Measurements from ENCODE around the gene CD200R1. TPM values are rescaled to one million over a fixed set of nuclear protein-coding genes. Genes with fewer than 3 reads are reported as not detected.
A peak's percentile ranks its signal among the peaks of the same experiment; 100 is the strongest.

The CD200R1 gene, protein sequence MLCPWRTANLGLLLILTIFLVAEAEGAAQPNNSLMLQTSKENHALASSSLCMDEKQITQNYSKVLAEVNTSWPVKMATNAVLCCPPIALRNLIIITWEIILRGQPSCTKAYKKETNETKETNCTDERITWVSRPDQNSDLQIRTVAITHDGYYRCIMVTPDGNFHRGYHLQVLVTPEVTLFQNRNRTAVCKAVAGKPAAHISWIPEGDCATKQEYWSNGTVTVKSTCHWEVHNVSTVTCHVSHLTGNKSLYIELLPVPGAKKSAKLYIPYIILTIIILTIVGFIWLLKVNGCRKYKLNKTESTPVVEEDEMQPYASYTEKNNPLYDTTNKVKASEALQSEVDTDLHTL
- 1 to 10 TPM in 1 of 4 donors, under 1 TPM in 2, not detected in 1; 0.27 to 1.3 (median 0.48) TPM for polyA plus RNA-seq
- long read RNA-seq, donor 1 = 0 reads
- long read RNA-seq, donor 2 = 0 reads
- long read RNA-seq, donor 3 = 0 reads
- long read RNA-seq, donor 4 = 0 reads
- long read RNA-seq, donor 5 = 0 reads
- long read RNA-seq, donor 6 = 0 reads
- long read RNA-seq, donor 7 = 0 reads
- long read RNA-seq, donor 8 = 0 reads
- long read RNA-seq, donor 9 = 0 reads
- long read RNA-seq, donor 10, partial matches to known transcripts = 0 of 1 reads
- long read RNA-seq, donor 10, other reads (novel, unspliced or antisense) = 0 of 1 reads

- Histone ChIP-seq H3K27ac (ENCODE audit: low read depth in 1 of 3, low read length in 2 of 3) (peak within 1 kb of the TSS in 2 of 3 donors; percentile 71 to 72), H3K27me3 (ENCODE audit: control insufficient read depth in 3 of 3, insufficient read depth in 3 of 3, low read length in 3 of 3) (no peaks in the 10 kb centered on the region), H3K4me3 (ENCODE audit: low read depth in 1 of 3, low read length in 3 of 3) (peak within 1 kb of the TSS in 1 of 3 donors; percentile 42), H3K9me3 (ENCODE audit: control insufficient read depth in 2 of 2, insufficient read depth in 1 of 2, low read depth in 1 of 2, low read length in 1 of 2) (no peaks in the 10 kb centered on the region), H3K4me1 (ENCODE audit: control insufficient read depth in 3 of 3, insufficient read depth in 2 of 3, low read depth in 1 of 3, low read length in 2 of 3) (no peaks in the 10 kb centered on the region), H3K36me3 (ENCODE audit: control insufficient read depth in 3 of 3, insufficient read depth in 2 of 3, low read depth in 1 of 3, low read length in 3 of 3) (no peaks in the 10 kb centered on the region)
- FAIRE-seq (no peak), DNase-seq (no peak)
- WGBS, 3 donors = 45 to 71% (median 58%) methylated on average over 5 of the region's 5 CpGs
Measured at GRCh38 chr3:112974894-112975293, at the start of gene CD200R1. TSS of gene CD200R1 (minus strand) at chr3:112975103. CDS start at chr3:112974857, 246 bp downstream.

GRCh38 chr3:113021471-113021870 is 46.6 kb upstream of the CD200R1 start:
- H3K4me1 ChIP-seq (ENCODE audit: control insufficient read depth in 3 of 3, insufficient read depth in 2 of 3, low read depth in 1 of 3, low read length in 2 of 3) = peaks cover 3 to 8% (median 4%) of the 10 kb centered on the region in 3 donors
- FAIRE-seq (no peak), DNase-seq (no peak)
- no peak overlapping the region for H3K4me3 ChIP-seq (ENCODE audit: low read depth in 1 of 3, low read length in 3 of 3)
- WGBS, 3 donors = 91 to 94% (median 92%) methylated on average over 2 of the region's 2 CpGs
- no peak overlapping the region for H3K27ac ChIP-seq (ENCODE audit: low read depth in 1 of 3, low read length in 2 of 3)
- no peaks in the 10 kb centered on the region for H3K9me3 ChIP-seq (ENCODE audit: control insufficient read depth in 2 of 2, insufficient read depth in 1 of 2, low read depth in 1 of 2, low read length in 1 of 2)
- peaks cover 0 to 2% (median 0%) of the 10 kb centered on the region in 3 donors for H3K36me3 ChIP-seq (ENCODE audit: control insufficient read depth in 3 of 3, insufficient read depth in 2 of 3, low read depth in 1 of 3, low read length in 3 of 3)
- no peaks in the 10 kb centered on the region for H3K27me3 ChIP-seq (ENCODE audit: control insufficient read depth in 3 of 3, insufficient read depth in 3 of 3, low read length in 3 of 3)

- Histone ChIP-seq H3K4me3 (ENCODE audit: low read depth in 1 of 3, low read length in 3 of 3) (peak overlapping the region; percentile 82 to 90 (median 84)), H3K27me3 (ENCODE audit: control insufficient read depth in 3 of 3, insufficient read depth in 3 of 3, low read length in 3 of 3) (no peaks in the 10 kb centered on the region), H3K9me3 (ENCODE audit: control insufficient read depth in 2 of 2, insufficient read depth in 1 of 2, low read depth in 1 of 2, low read length in 1 of 2) (no peaks in the 10 kb centered on the region), H3K4me1 (ENCODE audit: control insufficient read depth in 3 of 3, insufficient read depth in 2 of 3, low read depth in 1 of 3, low read length in 2 of 3) (peaks cover 3 to 8% (median 4%) of the 10 kb centered on the region in 3 donors), H3K36me3 (ENCODE audit: control insufficient read depth in 3 of 3, insufficient read depth in 2 of 3, low read depth in 1 of 3, low read length in 3 of 3) (peaks cover 0 to 3% (median 2%) of the 10 kb centered on the region in 3 donors), H3K27ac (ENCODE audit: low read depth in 1 of 3, low read length in 2 of 3) (peak overlapping the region; percentile 75 to 91 (median 88))
- FAIRE-seq (no peak), DNase-seq (peak; percentile 89 to 97)
- WGBS, 3 donors = 4 to 5% (median 5%) methylated on average over 62 to 63 of the region's 63 CpGs
Measured at GRCh38 chr3:113019182-113020137, 44.6 kb upstream of the CD200R1 start.

- Histone ChIP-seq H3K27me3 (ENCODE audit: control insufficient read depth in 3 of 3, insufficient read depth in 3 of 3, low read length in 3 of 3) (no peaks in the 10 kb centered on the region), H3K4me1 (ENCODE audit: control insufficient read depth in 3 of 3, insufficient read depth in 2 of 3, low read depth in 1 of 3, low read length in 2 of 3) (peaks cover 3 to 10% (median 4%) of the 10 kb centered on the region in 3 donors), H3K36me3 (ENCODE audit: control insufficient read depth in 3 of 3, insufficient read depth in 2 of 3, low read depth in 1 of 3, low read length in 3 of 3) (peaks cover 0 to 6% (median 2%) of the 10 kb centered on the region in 3 donors), H3K27ac (ENCODE audit: low read depth in 1 of 3, low read length in 2 of 3) (peak overlapping the region; percentile 75 to 91 (median 88)), H3K4me3 (ENCODE audit: low read depth in 1 of 3, low read length in 3 of 3) (peak overlapping the region; percentile 82 to 90 (median 84)), H3K9me3 (ENCODE audit: control insufficient read depth in 2 of 2, insufficient read depth in 1 of 2, low read depth in 1 of 2, low read length in 1 of 2) (no peaks in the 10 kb centered on the region)
- FAIRE-seq (no peak), DNase-seq (peak in 1 of 2 donors; percentile 54)
- WGBS, 3 donors = 0 to 3% (median 2%) methylated on average over 13 of the region's 13 CpGs
Measured at GRCh38 chr3:113018536-113019181, 43.8 kb upstream of the CD200R1 start.

DNA sequence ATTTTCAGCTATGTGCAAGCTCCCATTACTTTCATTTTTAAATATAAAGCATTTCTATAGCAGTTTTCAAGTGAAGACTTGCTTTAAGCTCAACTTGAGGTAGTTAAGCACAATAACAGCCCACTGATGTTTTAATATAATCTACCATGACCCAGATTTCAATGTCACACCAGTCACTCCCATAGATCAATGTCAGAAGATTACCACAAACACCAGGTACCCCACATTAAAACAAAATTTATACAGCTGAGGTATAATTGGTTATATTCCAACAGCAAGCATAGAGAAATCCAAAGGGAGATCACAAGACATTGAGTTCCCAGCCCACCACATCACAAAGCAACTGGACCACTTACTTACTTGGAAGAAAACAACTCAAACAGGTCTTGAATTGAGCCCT is 38.7 kb upstream of the CD200R1 start:
- H3K27ac ChIP-seq (ENCODE audit: low read depth in 1 of 3, low read length in 2 of 3) = no peak overlapping the region
- DNase-seq (no peak), FAIRE-seq (no peak)
- peaks cover 6 to 12% (median 12%) of the 10 kb centered on the region in 3 donors for H3K36me3 ChIP-seq (ENCODE audit: control insufficient read depth in 3 of 3, insufficient read depth in 2 of 3, low read depth in 1 of 3, low read length in 3 of 3)
- H3K4me1 ChIP-seq (ENCODE audit: control insufficient read depth in 3 of 3, insufficient read depth in 2 of 3, low read depth in 1 of 3, low read length in 2 of 3) = peaks cover 0 to 11% (median 3%) of the 10 kb centered on the region in 3 donors
- H3K9me3 ChIP-seq (ENCODE audit: control insufficient read depth in 2 of 2, insufficient read depth in 1 of 2, low read depth in 1 of 2, low read length in 1 of 2) = no peaks in the 10 kb centered on the region
- H3K27me3 ChIP-seq (ENCODE audit: control insufficient read depth in 3 of 3, insufficient read depth in 3 of 3, low read length in 3 of 3) = no peaks in the 10 kb centered on the region
- no peak overlapping the region for H3K4me3 ChIP-seq (ENCODE audit: low read depth in 1 of 3, low read length in 3 of 3)

DNA sequence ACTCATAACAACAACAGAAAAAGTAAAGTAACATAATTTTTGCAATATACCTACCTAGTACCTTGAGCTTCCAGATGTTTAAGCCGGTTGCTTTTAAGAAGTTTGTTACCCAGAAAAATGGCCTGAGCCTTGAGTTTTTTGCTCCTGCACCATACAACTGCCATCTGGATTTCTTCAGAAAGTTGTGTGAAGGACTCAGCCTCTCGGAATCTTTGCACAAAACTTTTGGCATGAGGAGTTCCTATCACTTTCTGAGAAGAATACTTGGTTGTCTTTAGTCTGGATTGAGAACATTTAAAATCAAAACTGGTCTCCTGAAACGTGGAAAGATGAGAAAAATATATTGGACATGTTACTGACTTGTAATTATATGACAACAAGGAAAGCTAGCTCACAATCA is 33.2 kb upstream of the CD200R1 start:
- Histone ChIP-seq H3K27ac (ENCODE audit: low read depth in 1 of 3, low read length in 2 of 3) (no peak overlapping the region), H3K4me3 (ENCODE audit: low read depth in 1 of 3, low read length in 3 of 3) (no peak overlapping the region), H3K4me1 (ENCODE audit: control insufficient read depth in 3 of 3, insufficient read depth in 2 of 3, low read depth in 1 of 3, low read length in 2 of 3) (no peaks in the 10 kb centered on the region), H3K27me3 (ENCODE audit: control insufficient read depth in 3 of 3, insufficient read depth in 3 of 3, low read length in 3 of 3) (no peaks in the 10 kb centered on the region), H3K9me3 (ENCODE audit: control insufficient read depth in 2 of 2, insufficient read depth in 1 of 2, low read depth in 1 of 2, low read length in 1 of 2) (no peaks in the 10 kb centered on the region), H3K36me3 (ENCODE audit: control insufficient read depth in 3 of 3, insufficient read depth in 2 of 3, low read depth in 1 of 3, low read length in 3 of 3) (peaks cover 11 to 22% (median 17%) of the 10 kb centered on the region in 3 donors)
- WGBS, 3 donors = 69 to 85% (median 81%) methylated on average over 3 of the region's 3 CpGs
- no peak for FAIRE-seq
- no peak for DNase-seq

GRCh38 chr3:113006359-113007056 is 31.6 kb upstream of the CD200R1 start:
- Histone ChIP-seq H3K27ac (ENCODE audit: low read depth in 1 of 3, low read length in 2 of 3) (no peak overlapping the region), H3K36me3 (ENCODE audit: control insufficient read depth in 3 of 3, insufficient read depth in 2 of 3, low read depth in 1 of 3, low read length in 3 of 3) (peaks cover 17 to 19% (median 18%) of the 10 kb centered on the region in 3 donors), H3K4me3 (ENCODE audit: low read depth in 1 of 3, low read length in 3 of 3) (no peak overlapping the region), H3K27me3 (ENCODE audit: control insufficient read depth in 3 of 3, insufficient read depth in 3 of 3, low read length in 3 of 3) (no peaks in the 10 kb centered on the region), H3K9me3 (ENCODE audit: control insufficient read depth in 2 of 2, insufficient read depth in 1 of 2, low read depth in 1 of 2, low read length in 1 of 2) (no peaks in the 10 kb centered on the region), H3K4me1 (ENCODE audit: control insufficient read depth in 3 of 3, insufficient read depth in 2 of 3, low read depth in 1 of 3, low read length in 2 of 3) (no peaks in the 10 kb centered on the region)
- FAIRE-seq = no peak
- no peak for DNase-seq
- WGBS, 3 donors = 85 to 86% (median 86%) methylated on average over 4 of the region's 4 CpGs

Measured in small intestine (tissue), 16 donors.